ENCODE measurements around the gene SLX9.

The SLX9 gene

DNA sequence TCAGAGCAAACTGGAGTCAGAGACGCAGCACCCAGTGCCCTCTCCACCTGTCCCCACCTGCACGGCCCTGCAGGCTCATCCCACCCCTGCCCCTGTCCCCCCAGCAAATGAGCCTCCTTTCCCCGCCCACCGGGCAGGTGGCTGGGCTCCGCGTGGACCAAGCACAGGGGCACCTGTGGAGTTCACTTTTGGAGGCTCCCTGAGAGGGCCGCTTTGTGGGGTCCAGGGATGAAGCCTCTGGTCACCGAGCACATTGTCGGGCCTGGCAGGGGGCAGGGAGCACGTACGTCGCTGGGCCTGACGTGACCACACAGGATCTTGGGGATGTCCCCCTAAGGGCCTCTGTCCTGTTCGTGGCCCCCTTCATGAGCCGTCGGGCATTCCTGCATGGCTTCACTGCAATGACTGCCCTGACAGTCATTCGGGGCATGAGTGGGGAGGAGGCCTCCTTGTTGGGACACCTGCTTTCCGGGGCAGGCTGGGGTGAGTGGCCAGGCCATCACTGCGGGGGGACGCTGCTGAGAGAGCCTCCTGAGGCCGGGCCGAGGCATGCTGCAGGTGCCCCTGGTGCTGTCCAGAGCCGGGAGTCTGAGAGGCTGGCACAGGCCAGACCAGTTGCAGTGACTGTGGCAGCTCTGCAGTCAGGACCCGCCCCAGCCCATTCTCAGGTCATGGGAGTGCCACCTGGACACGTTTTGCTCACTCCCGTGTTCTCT is 19.7 kb downstream of the SLX9 start:
- Histone ChIP-seq H3K9me3 (ENCODE audit: insufficient read depth, low read depth, low read length) (no peaks in the 10 kb centered on the region), H3K4me1 (ENCODE audit: insufficient read depth, low read length) (no peaks in the 10 kb centered on the region; the same call in 1 of the 2 replicates), H3K27me3 (ENCODE audit: insufficient read depth, low read length) (no peaks in the 10 kb centered on the region), H3K27ac (ENCODE audit: low read depth, low read length) (no peak overlapping the region), H3K36me3 (ENCODE audit: insufficient read depth, low read length) (peaks cover 86% of the 10 kb centered on the region), H3K9ac (ENCODE audit: low read depth, low read length) (no peak overlapping the region), H3K4me3 (ENCODE audit: low read length) (no peak overlapping the region)
- WGBS = 94% methylated on average over 26 of the region's 26 CpGs

DNA sequence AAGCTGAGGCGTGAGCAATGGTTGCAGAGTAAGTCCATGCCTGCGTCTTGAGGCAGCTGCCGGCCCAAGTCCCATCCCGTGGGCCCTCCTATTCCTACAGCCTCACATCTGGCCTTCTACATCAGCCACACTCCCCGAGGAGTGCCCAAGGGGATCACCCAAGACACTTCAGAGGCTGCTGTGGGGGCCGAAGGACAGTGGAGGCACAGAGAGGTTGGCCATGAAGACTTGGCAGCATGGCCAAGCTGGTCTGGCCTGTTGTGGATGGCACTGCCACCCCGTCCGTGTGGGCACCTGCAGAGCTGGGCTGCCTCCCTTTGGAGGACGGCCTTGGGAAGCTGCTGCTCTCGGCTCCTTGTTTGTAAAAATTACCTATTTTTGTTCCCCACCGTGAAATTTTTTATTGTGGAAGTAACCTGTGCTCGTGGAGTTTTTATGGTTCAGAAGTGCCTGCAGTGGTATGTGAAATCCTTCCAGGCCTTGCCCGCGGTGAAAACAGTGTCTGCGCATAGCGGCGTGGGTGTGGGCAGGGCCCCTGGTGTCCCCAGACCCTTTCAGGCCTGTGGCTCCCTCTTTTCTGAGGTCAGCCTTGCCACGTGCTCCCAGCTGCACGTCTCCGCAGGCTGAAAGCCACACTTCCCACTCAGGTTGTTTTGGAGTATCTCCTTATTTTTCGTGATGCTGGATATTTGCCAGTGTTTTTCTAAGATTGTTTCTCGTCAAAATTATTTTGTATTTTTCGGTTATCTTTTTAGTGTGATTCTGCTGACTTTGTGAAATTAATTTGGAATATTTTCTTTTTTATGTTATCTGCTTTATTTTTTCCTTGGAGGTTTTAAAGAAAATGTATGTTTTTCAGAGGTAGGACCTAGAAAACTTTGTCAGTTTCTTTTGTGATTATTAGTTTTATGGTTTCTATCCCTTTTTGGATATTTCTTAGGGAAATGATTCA is 20.6 kb downstream of the SLX9 start:
- no peak overlapping the region for H3K27ac ChIP-seq (ENCODE audit: low read depth, low read length)
- no peaks in the 10 kb centered on the region for H3K27me3 ChIP-seq (ENCODE audit: insufficient read depth, low read length)
- H3K9ac ChIP-seq (ENCODE audit: low read depth, low read length) = no peak overlapping the region
- H3K4me3 ChIP-seq (ENCODE audit: low read length) = no peak overlapping the region
- no peaks in the 10 kb centered on the region for H3K9me3 ChIP-seq (ENCODE audit: insufficient read depth, low read depth, low read length)
- H3K36me3 ChIP-seq (ENCODE audit: insufficient read depth, low read length) = peaks cover 89% of the 10 kb centered on the region
- no peaks in the 10 kb centered on the region; the same call in 1 of the 2 replicates for H3K4me1 ChIP-seq (ENCODE audit: insufficient read depth, low read length)
- whole genome bisulfite sequencing = 96% methylated on average over 23 of the region's 23 CpGs

DNA sequence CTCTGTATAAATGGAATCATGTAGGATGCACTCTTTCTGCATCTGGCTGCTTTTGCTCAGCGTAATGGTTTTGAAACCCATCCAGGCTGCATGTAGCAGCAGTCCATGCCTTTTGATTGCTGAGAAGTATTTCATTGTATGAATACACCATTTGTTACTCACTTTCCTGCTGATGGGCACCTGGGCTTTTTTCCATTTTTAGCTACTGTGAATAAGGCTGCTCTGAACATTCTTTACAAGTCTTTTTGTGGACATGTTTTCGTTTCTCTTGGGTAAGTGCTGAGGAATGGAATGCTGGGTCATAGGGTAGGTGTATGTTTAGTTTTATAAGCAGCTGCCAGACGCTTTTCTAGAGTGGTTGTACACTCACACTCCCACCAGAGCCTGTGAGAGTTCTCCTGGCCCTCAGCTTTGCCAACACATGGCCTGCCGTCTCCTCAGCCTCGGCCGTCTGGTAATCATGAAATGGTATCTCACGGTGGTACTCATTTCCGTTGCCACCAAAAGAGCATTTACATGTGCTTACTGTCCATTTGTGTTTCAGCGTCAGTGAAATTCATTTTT is 22.7 kb downstream of the SLX9 start:
- peaks cover 75% of the 10 kb centered on the region for H3K36me3 ChIP-seq (ENCODE audit: insufficient read depth, low read length)
- no peak overlapping the region for H3K9ac ChIP-seq (ENCODE audit: low read depth, low read length)
- no peaks in the 10 kb centered on the region; the same call in 1 of the 2 replicates for H3K4me1 ChIP-seq (ENCODE audit: insufficient read depth, low read length)
- 95% methylated on average over 9 of the region's 9 CpGs for WGBS
- H3K27me3 ChIP-seq (ENCODE audit: insufficient read depth, low read length) = no peaks in the 10 kb centered on the region
- H3K27ac ChIP-seq (ENCODE audit: low read depth, low read length) = no peak overlapping the region
- no peak overlapping the region for H3K4me3 ChIP-seq (ENCODE audit: low read length)
- H3K9me3 ChIP-seq (ENCODE audit: insufficient read depth, low read depth, low read length) = no peaks in the 10 kb centered on the region

DNA sequence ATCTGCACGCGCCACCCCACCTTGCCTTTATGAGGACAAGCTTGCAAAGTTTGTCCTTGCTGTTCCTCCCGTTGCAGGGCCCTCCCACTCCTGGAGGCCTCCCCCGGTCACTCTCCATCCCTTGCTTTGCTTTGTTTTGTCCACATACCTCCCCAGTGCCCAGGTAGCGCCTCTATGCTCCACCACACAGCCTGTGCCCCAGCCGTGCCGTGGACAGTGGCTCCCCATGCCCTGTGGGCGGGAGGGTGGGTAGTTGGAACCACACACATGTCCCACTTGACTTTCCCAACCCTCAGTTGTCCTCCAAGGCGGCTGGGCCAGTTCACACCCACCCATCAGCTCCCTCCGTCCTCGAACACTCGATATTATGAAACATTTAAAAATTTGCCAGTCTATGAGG is 24.6 kb downstream of the SLX9 start:
- no peaks in the 10 kb centered on the region for H3K27me3 ChIP-seq (ENCODE audit: insufficient read depth, low read length)
- H3K9ac ChIP-seq (ENCODE audit: low read depth, low read length) = no peak overlapping the region
- no peak overlapping the region for H3K4me3 ChIP-seq (ENCODE audit: low read length)
- peaks cover 70% of the 10 kb centered on the region for H3K36me3 ChIP-seq (ENCODE audit: insufficient read depth, low read length)
- no peak overlapping the region for H3K27ac ChIP-seq (ENCODE audit: low read depth, low read length)
- WGBS = 96% methylated on average over 12 of the region's 12 CpGs
- H3K4me1 ChIP-seq (ENCODE audit: insufficient read depth, low read length) = no peaks in the 10 kb centered on the region
- H3K9me3 ChIP-seq (ENCODE audit: insufficient read depth, low read depth, low read length) = no peaks in the 10 kb centered on the region

DNA sequence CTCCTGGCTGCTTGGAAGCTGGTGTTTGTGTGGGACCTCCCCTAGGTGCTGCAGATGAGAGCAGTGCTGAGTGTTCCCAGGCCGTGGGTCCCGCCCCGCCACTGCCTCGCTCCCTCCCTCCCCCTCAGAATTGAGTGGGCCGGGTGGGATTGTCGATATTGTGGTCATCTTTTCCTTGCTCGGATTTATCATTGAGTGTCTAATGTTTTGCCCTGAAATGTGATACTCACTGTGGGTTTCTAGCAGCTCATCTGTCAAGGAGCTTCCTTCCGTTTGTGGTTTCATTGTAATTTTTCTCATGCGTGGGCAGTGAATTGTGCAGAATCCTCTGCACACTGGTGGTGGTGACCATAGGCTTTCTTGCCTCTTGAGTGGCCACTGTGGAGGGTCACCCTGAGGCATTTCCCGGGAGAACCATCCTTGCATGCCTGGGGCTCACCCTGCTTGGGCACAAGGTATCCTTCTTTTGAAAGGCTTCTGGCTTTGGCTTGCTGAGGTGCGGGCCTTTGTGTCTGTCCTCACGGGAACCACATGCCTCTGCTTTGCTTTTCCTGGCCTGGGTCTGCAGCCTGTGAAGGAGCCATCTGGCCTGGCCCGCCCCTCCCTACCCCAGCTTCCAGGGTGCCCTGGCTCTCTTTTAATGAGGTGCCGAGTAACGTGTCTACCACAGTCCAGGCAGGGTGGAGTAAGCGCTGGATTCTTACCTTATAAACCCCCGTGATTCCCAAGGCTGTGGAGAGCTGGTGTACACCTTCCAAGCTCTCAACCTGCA is 25.6 kb downstream of the SLX9 start:
- H3K4me3 ChIP-seq (ENCODE audit: low read length) = no peak overlapping the region
- no peaks in the 10 kb centered on the region for H3K27me3 ChIP-seq (ENCODE audit: insufficient read depth, low read length)
- H3K36me3 ChIP-seq (ENCODE audit: insufficient read depth, low read length) = peaks cover 66% of the 10 kb centered on the region
- no peaks in the 10 kb centered on the region for H3K4me1 ChIP-seq (ENCODE audit: insufficient read depth, low read length)
- no peak overlapping the region for H3K27ac ChIP-seq (ENCODE audit: low read depth, low read length)
- no peaks in the 10 kb centered on the region for H3K9me3 ChIP-seq (ENCODE audit: insufficient read depth, low read depth, low read length)
- WGBS = 95% methylated on average over 17 of the region's 17 CpGs
- H3K9ac ChIP-seq (ENCODE audit: low read depth, low read length) = no peak overlapping the region

DNA sequence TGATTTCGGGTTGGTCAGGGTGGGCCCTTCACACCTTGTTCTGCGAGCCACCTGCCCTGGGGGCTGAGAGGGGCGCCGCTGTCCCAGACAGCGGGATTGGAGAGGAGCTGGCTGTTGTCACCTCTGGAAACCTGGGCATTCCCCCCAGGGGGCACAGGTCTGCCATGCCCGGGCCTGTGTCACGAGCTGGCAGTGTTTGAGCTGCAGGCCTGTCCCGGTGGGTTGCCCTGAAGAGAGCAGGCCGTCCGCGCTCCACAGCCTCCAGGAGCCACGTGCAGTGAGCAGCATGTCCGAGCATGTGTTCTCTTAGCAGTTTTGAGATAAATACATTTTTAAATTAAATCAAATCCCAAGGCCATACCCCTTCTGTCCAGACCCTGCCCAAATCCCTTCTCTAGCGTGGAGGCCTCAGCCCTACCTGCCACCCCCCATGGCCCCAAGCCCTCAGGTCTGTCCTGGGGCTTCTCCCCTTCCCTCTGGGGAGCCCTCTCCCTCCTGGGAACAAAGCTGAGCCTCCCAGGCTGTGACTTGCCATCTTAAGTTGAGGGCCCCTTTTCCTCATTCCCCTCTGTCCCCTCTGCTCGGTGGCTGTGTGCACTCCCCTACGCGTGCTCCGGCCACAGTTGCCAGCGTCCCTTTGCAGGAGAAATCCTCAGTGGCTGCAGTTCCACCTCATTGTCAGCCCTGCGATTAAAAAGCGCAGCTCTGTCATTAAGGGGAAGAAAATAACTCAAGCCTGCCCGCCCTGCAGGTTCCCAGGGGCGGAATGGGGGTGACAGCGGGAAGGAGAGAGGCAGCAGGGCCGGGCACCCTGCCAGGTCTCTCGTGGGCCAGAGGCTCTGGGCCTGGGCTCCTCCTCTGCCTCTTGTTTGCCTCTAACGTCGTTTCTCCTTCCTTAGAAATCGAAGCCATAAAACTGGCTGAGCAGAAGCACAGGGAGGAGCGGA is 26.6 kb downstream of the SLX9 start:
- Histone ChIP-seq H3K9ac (ENCODE audit: low read depth, low read length) (no peak overlapping the region), H3K9me3 (ENCODE audit: insufficient read depth, low read depth, low read length) (no peaks in the 10 kb centered on the region), H3K4me3 (ENCODE audit: low read length) (no peak overlapping the region), H3K4me1 (ENCODE audit: insufficient read depth, low read length) (no peaks in the 10 kb centered on the region), H3K36me3 (ENCODE audit: insufficient read depth, low read length) (peaks cover 59% of the 10 kb centered on the region), H3K27ac (ENCODE audit: low read depth, low read length) (no peak overlapping the region), H3K27me3 (ENCODE audit: insufficient read depth, low read length) (no peaks in the 10 kb centered on the region)
- WGBS = 93% methylated on average over 30 of the region's 30 CpGs

DNA sequence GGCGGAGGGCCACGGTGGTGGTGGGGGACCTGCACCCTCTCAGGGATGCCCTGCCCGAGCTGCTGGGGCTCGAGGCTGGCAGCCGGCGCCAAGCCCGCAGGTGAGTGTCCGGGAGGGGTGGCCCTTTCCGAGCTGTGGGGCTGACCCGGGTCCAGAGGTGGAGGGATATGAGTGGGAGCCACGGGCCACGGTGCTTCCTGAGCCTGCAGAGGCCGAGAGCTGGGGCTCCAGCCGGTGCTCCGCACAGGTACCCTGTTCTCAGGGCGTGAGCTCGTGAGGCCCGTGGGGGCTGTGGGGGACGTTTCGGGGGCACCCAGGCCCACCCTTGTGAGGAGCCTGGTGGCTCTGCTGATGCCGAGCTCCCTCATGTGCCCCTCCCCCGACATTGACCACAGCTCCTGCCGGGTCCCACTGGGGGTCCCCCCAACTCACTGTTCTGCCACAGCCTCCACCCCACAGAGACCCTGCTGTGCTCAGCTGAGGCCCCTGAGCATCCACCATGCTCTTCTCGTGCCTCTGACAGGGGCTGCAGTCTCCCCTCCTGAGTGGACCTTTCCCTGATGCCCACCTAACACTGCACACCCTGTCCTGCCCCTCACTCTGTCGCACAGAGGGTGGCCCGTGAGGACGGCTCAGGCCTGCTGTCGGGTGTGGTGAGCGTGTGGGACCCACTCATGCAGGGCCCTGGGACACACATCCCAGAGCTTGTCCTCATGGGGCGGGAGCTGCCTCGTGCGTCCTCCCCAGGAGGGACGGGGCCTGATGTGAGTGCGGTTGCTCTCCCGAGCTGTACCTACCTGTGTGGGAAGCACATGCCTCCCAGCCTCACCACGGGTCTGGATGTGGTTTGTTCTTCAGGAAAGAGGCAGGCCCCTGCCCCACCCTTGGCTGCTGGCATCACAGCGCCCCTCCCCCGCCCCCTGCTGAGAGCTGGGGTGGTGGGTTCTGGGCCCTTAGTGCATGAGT is 27.5 kb downstream of the SLX9 start:
- H3K36me3 ChIP-seq (ENCODE audit: insufficient read depth, low read length) = peaks cover 50% of the 10 kb centered on the region
- no peak overlapping the region for H3K27ac ChIP-seq (ENCODE audit: low read depth, low read length)
- H3K4me1 ChIP-seq (ENCODE audit: insufficient read depth, low read length) = no peaks in the 10 kb centered on the region
- H3K27me3 ChIP-seq (ENCODE audit: insufficient read depth, low read length) = no peaks in the 10 kb centered on the region
- H3K9ac ChIP-seq (ENCODE audit: low read depth, low read length) = no peak overlapping the region
- WGBS = 97% methylated on average over 38 of the region's 38 CpGs
- no peaks in the 10 kb centered on the region for H3K9me3 ChIP-seq (ENCODE audit: insufficient read depth, low read depth, low read length)
- no peak overlapping the region for H3K4me3 ChIP-seq (ENCODE audit: low read length)

DNA sequence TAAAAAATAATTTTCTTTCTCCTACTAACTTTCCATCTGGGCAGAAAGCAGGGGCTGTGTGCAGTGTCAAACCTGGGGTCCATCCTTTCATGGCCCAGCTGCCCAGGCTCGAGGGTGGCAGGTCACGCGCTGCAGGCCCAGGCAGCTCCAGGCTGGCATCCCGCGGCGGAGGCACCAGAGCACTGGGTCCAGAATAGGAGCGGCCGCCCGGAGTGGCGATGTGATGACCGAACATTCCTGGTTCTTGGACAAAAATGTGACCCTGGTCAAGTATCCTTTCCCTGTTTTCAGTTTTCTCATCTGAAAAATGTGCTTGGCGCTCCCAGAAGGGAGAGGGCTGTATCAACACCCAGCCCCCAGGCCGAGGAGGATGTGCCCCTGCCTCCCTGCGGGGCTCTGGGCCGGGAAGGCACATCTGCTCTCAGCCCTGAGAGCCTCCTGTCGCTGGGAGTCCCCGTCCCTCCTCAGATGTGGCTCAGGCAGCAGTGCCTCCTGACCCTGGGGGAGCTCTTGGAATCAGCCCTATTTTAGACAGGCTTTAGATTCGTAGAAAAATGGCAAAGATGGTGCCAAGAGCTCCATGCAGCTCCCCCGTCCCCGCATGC is 29.3 kb downstream of the SLX9 start:
- no peaks in the 10 kb centered on the region for H3K9me3 ChIP-seq (ENCODE audit: insufficient read depth, low read depth, low read length)
- H3K4me3 ChIP-seq (ENCODE audit: low read length) = no peak overlapping the region
- peaks cover 43% of the 10 kb centered on the region for H3K36me3 ChIP-seq (ENCODE audit: insufficient read depth, low read length)
- no peak overlapping the region for H3K27ac ChIP-seq (ENCODE audit: low read depth, low read length)
- no peaks in the 10 kb centered on the region for H3K4me1 ChIP-seq (ENCODE audit: insufficient read depth, low read length)
- no peaks in the 10 kb centered on the region for H3K27me3 ChIP-seq (ENCODE audit: insufficient read depth, low read length)
- H3K9ac ChIP-seq (ENCODE audit: low read depth, low read length) = no peak overlapping the region
- WGBS = 87% methylated on average over 20 of the region's 20 CpGs

Data from HUES64 (cell line).